H9 (cell line): ENCODE results near the gene WSCD2. TPM values are rescaled to one million over a fixed set of nuclear protein-coding genes. Genes with fewer than 3 reads are reported as not detected.

Source experiments
- DNase-seq: peaks from one replicate; pipeline ENCODE4 v3.0.0-alpha.2; 2017
- H2AFZ ChIP-seq: one replicate; pipeline ENCODE4 v1.6.1; 2013; ENCODE audit warnings: mild to moderate bottlenecking, low read length, control low read depth, moderate library complexity
- H2AK5ac ChIP-seq: 2 replicates; pipeline ENCODE4 v1.6.1; 2013; ENCODE audit warnings: low read length, control low read depth, mixed read lengths; ENCODE audit not compliant: insufficient read length
- H2BK120ac ChIP-seq: one replicate; pipeline ENCODE4 v1.6.1; 2013; ENCODE audit warnings: low read depth, mild to moderate bottlenecking, low read length, control low read depth, inconsistent platforms; ENCODE audit not compliant: poor library complexity, severe bottlenecking
- H2BK12ac ChIP-seq: 2 replicates; pipeline ENCODE4 v1.6.1; 2013; ENCODE audit warnings: low read length, control low read depth, mixed read lengths, low read depth; ENCODE audit not compliant: insufficient read length
- H2BK15ac ChIP-seq: 2 replicates; pipeline ENCODE4 v1.6.1; 2013; ENCODE audit warnings: low read depth, low read length, control low read depth
- H2BK20ac ChIP-seq: one replicate; pipeline ENCODE4 v1.6.1; 2013; ENCODE audit warnings: low read depth, mild to moderate bottlenecking, low read length, control low read depth, inconsistent platforms; ENCODE audit not compliant: poor library complexity, severe bottlenecking
- H2BK5ac ChIP-seq: 2 replicates; pipeline ENCODE4 v1.6.1; 2013; ENCODE audit warnings: low read length, control low read depth, mixed read lengths; ENCODE audit not compliant: insufficient read length
- H3K14ac ChIP-seq: 2 replicates; pipeline ENCODE4 v1.6.1; 2013; ENCODE audit warnings: low read length, control low read depth; ENCODE audit not compliant: insufficient read depth
- H3K18ac ChIP-seq: 2 replicates; pipeline ENCODE4 v1.6.1; 2013; ENCODE audit warnings: low read depth, mild to moderate bottlenecking, mixed read lengths, low read length, control low read depth; ENCODE audit not compliant: insufficient read length
- H3K23ac ChIP-seq: 2 replicates; pipeline ENCODE4 v1.6.1; 2013; ENCODE audit warnings: low read length, control low read depth, mixed read lengths, low read depth; ENCODE audit not compliant: insufficient read length
- H3K23me2 ChIP-seq: 2 replicates; pipeline ENCODE4 v1.6.1; 2013; ENCODE audit warnings: low read depth, mild to moderate bottlenecking, mixed read lengths, low read length, control low read depth; ENCODE audit not compliant: insufficient read length, poor library complexity, severe bottlenecking
- H3K27ac ChIP-seq: 2 replicates; pipeline ENCODE4 v1.5.1; 2013; ENCODE audit warnings: low read length, control low read depth, mixed read lengths, low read depth; ENCODE audit not compliant: insufficient read length
- H3K27me3 ChIP-seq: 2 replicates; pipeline ENCODE4 v1.6.1; 2013; ENCODE audit warnings: low read length, control low read depth, inconsistent platforms; ENCODE audit not compliant: insufficient read depth
- H3K4ac ChIP-seq: 2 replicates; pipeline ENCODE4 v1.6.1; 2013; ENCODE audit warnings: low read depth, mild to moderate bottlenecking, control low read depth, inconsistent platforms, low read length, moderate library complexity
- H3K4me1 ChIP-seq: 2 replicates; pipeline ENCODE4 v1.6.1; 2013; ENCODE audit warnings: low read length, control low read depth, inconsistent platforms; ENCODE audit not compliant: insufficient read depth
- H3K4me2 ChIP-seq: 2 replicates; pipeline ENCODE4 v1.6.1; 2013; ENCODE audit warnings: low read length, control low read depth, mixed read lengths; ENCODE audit not compliant: insufficient read length, insufficient read depth
- H3K56ac ChIP-seq: 2 replicates; pipeline ENCODE4 v1.6.1; 2013; ENCODE audit warnings: low read depth, mild to moderate bottlenecking, mixed read lengths, low read length, control low read depth; ENCODE audit not compliant: insufficient read length
- H3K79me1 ChIP-seq: 2 replicates; pipeline ENCODE4 v1.6.1; 2013; ENCODE audit warnings: low read depth, mild to moderate bottlenecking, moderate library complexity, low read length, control low read depth, inconsistent platforms; ENCODE audit not compliant: insufficient read depth, poor library complexity, severe bottlenecking
- H3K79me2 ChIP-seq: 2 replicates; pipeline ENCODE4 v1.6.1; 2013; ENCODE audit warnings: low read length, control low read depth, inconsistent platforms; ENCODE audit not compliant: insufficient read depth
- H3K9ac ChIP-seq: 2 replicates; pipeline ENCODE4 v1.6.1; 2013; ENCODE audit warnings: low read length, control low read depth, mixed read lengths; ENCODE audit not compliant: insufficient read length; ENCODE audit errors: extremely low read depth
- H3K9me3 ChIP-seq: one replicate; pipeline ENCODE4 v1.6.1; 2013; ENCODE audit warnings: low read depth, low read length, inconsistent platforms; ENCODE audit not compliant: control insufficient read depth
- H3T11ph ChIP-seq: one replicate; pipeline ENCODE4 v1.6.1; 2013; ENCODE audit warnings: mild to moderate bottlenecking, low read length, control low read depth, inconsistent platforms
- H4K20me1 ChIP-seq: one replicate; pipeline ENCODE4 v1.6.1; 2013; ENCODE audit not compliant: control insufficient read depth, insufficient read length, insufficient read depth
- H4K5ac ChIP-seq: 2 replicates; pipeline ENCODE4 v1.6.1; 2013; ENCODE audit warnings: low read depth, mild to moderate bottlenecking, mixed read lengths, low read length, control low read depth; ENCODE audit not compliant: insufficient read length
- H4K8ac ChIP-seq: replicated peaks from 2 replicates; pipeline ENCODE4 v1.6.1; 2013; ENCODE audit warnings: low read length, control low read depth, mixed read lengths, low read depth; ENCODE audit not compliant: insufficient read length
- H4K91ac ChIP-seq: 2 replicates; pipeline ENCODE4 v1.6.1; 2013; ENCODE audit warnings: low read depth, mild to moderate bottlenecking, moderate library complexity, mixed read lengths, low read length, control low read depth; ENCODE audit not compliant: insufficient read length
- H3K27ac Mint-ChIP-seq, 3 experiments: 2 replicates in 2 of 3; 3 replicates in 1 of 3; pipeline ENCODE4 v1.8.0; 2020 to 2021; ENCODE audit warnings: mixed read lengths in 3 of 3, mild to moderate bottlenecking in 1 of 3, moderate library complexity in 1 of 3
- H3K27me3 Mint-ChIP-seq: 2 replicates; pipeline ENCODE4 v1.8.0; 2021; ENCODE audit warnings: low read depth, mild to moderate bottlenecking, moderate library complexity, mixed read lengths
- H3K36me3 Mint-ChIP-seq, 3 experiments: 2 replicates in 2 of 3; 3 replicates in 1 of 3; pipeline ENCODE4 v1.8.0; 2020 to 2021; ENCODE audit warnings: low read depth in 3 of 3, mixed read lengths in 3 of 3; ENCODE audit not compliant: insufficient read depth in 1 of 3
- H3K4me1 Mint-ChIP-seq, 2 experiments: 2 replicates each; pipeline ENCODE4 v1.8.0; 2020; ENCODE audit warnings: mixed read lengths in 2 of 2
- H3K4me3 Mint-ChIP-seq, 2 experiments: 2 replicates in 1 of 2; 3 replicates in 1 of 2; pipeline ENCODE4 v1.8.0; 2020 to 2021; ENCODE audit warnings: mild to moderate bottlenecking in 2 of 2, mixed read lengths in 2 of 2, moderate library complexity in 1 of 2
- H3K9me3 Mint-ChIP-seq, 2 experiments: 2 replicates in 1 of 2; 3 replicates in 1 of 2; pipeline ENCODE4 v1.8.0; 2020; ENCODE audit warnings: mild to moderate bottlenecking in 2 of 2, mixed read lengths in 2 of 2, moderate library complexity in 1 of 2
- WGBS: extraction: QIAGEN DNeasy Blood & Tissue Kit; methylation state at CpG from one replicate; pipeline ENCODE4 v1.1.7; 2013; ENCODE audit warnings: missing lambda C conversion rate, low lambda C conversion rate, mixed read lengths; ENCODE audit not compliant: insufficient read length; ENCODE audit errors: extremely low coverage; 5-methylcytosine and 5-hydroxymethylcytosine counted together
- total RNA-seq: library from RNA; stranded (reverse); gene quantifications from 2 replicates; pipeline ENCODE4 v1.2.1, GENCODE V29; 2021
- TF ChIP-seq, protein P1 (sequence below): fragments of 200-600 bp; sonication (generic); conservative IDR thresholded peaks from 3 replicates; pipeline ENCODE4 v1.8.0; 2021; ENCODE audit warnings: antibody characterized with exemption, mild to moderate bottlenecking

Gene WSCD2
- total RNA-seq, 1 experiment from 2014 or later: 0.92 TPM

DNA sequence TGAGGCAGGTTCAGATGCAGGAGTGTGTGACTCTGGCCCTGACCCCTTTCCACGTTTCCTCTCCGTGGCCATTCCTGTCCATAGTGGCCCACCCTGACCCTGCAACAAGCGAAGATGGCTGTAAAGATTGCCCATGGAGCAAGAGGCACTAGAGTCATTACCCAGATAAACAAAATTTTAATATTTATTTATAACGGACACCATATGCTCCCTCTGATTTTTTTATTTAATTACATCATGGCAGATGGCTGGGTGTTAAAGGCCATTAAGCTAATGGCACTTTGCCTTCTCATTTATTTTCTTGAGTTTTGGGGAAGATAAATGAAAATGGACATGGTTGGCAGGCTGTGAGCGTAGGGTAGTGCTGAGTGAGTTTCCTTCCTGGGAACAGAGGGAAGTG, 58.7 kb downstream of the WSCD2 start:
- no peak for DNase-seq
- TF ChIP-seq, protein P1, sequence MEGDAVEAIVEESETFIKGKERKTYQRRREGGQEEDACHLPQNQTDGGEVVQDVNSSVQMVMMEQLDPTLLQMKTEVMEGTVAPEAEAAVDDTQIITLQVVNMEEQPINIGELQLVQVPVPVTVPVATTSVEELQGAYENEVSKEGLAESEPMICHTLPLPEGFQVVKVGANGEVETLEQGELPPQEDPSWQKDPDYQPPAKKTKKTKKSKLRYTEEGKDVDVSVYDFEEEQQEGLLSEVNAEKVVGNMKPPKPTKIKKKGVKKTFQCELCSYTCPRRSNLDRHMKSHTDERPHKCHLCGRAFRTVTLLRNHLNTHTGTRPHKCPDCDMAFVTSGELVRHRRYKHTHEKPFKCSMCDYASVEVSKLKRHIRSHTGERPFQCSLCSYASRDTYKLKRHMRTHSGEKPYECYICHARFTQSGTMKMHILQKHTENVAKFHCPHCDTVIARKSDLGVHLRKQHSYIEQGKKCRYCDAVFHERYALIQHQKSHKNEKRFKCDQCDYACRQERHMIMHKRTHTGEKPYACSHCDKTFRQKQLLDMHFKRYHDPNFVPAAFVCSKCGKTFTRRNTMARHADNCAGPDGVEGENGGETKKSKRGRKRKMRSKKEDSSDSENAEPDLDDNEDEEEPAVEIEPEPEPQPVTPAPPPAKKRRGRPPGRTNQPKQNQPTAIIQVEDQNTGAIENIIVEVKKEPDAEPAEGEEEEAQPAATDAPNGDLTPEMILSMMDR: no peak
- Histone ChIP-seq H3K4me2 (no peak overlapping the region), H2BK12ac (no peak overlapping the region), H3K79me1 (no peaks in the 10 kb centered on the region), H2AK5ac (no peak overlapping the region), H3K18ac (no peak overlapping the region), H3K27me3 (no peaks in the 10 kb centered on the region), H4K8ac (no peak overlapping the region), H3K56ac (no peak overlapping the region), H4K5ac (no peak overlapping the region), H3K79me2 (no peaks in the 10 kb centered on the region), H4K91ac (no peak overlapping the region), H3T11ph (no peak overlapping the region), H3K27ac (no peak overlapping the region), H2BK5ac (no peak overlapping the region), H3K4me1 (no peaks in the 10 kb centered on the region), H3K9me3 (no peaks in the 10 kb centered on the region), H3K23me2 (no peaks in the 10 kb centered on the region), H3K4ac (no peak overlapping the region), H2BK20ac (no peak overlapping the region), H2BK120ac (no peak overlapping the region), H3K14ac (no peak overlapping the region), H4K20me1 (no peaks in the 10 kb centered on the region), H3K9ac (no peak overlapping the region), H3K23ac (no peak overlapping the region), H2BK15ac (no peak overlapping the region), H2AFZ (no peak overlapping the region)
- H3K9me3 Mint-ChIP-seq: no peaks in the 10 kb centered on the region
- no peak overlapping the region for H3K27ac Mint-ChIP-seq
- no peaks in the 10 kb centered on the region; a peak in 1 of 7 replicates for H3K36me3 Mint-ChIP-seq
- no peak overlapping the region for H3K4me3 Mint-ChIP-seq
- no CpG with 5 or more reads among the region's 5 CpGs for WGBS
- H3K27me3 Mint-ChIP-seq: peaks cover 6% of the 10 kb centered on the region
- H3K4me1 Mint-ChIP-seq: peaks cover 20 to 25% of the 10 kb centered on the region in 2 experiments
